GM21367 (cell line): ENCODE results near the gene CUEDC1.
"Not testable (repeated sequence)": the region's sequence is repeated elsewhere in the genome, so short reads cannot be mapped to it uniquely, and the experiment has no call there.

ENCODE experiments used
- ATAC-seq: cut with Tn5 transposase; IDR thresholded peaks from one replicate; pipeline ENCODE4 v1.9.1; 2021; ENCODE audit not compliant: unreplicated experiment

CUEDC1 gene

GRCh38 chr17:57940653-57941329 lies 14.4 kb downstream of the CUEDC1 start:
- ATAC-seq = no peak

- no peak for ATAC-seq
Measured at GRCh38 chr17:57940231-57940630, 15.0 kb downstream of the CUEDC1 start.

GRCh38 chr17:57939797-57940196 lies 15.4 kb downstream of the CUEDC1 start:
- peak; percentile 49 for ATAC-seq

- ATAC-seq = no peak
Measured at GRCh38 chr17:57938061-57938502, 17.1 kb downstream of the CUEDC1 start.

- no peak for ATAC-seq
Measured at GRCh38 chr17:57937492-57937891, 17.7 kb downstream of the CUEDC1 start.

GRCh38 chr17:57935833-57936807 lies 19.1 kb downstream of the CUEDC1 start:
- no peak for ATAC-seq

GRCh38 chr17:57931488-57932137 lies 23.6 kb downstream of the CUEDC1 start:
- ATAC-seq = no peak

GRCh38 chr17:57930239-57930638 lies 25.0 kb downstream of the CUEDC1 start:
- ATAC-seq = no peak

- ATAC-seq = no peak
Measured at GRCh38 chr17:57929386-57929785, 25.8 kb downstream of the CUEDC1 start.

- no peak for ATAC-seq
Measured at GRCh38 chr17:57928928-57929327, 26.3 kb downstream of the CUEDC1 start.

GRCh38 chr17:57927048-57927723 lies 28.0 kb downstream of the CUEDC1 start:
- no peak for ATAC-seq

- ATAC-seq = no peak
Measured at GRCh38 chr17:57926723-57927047, 28.5 kb downstream of the CUEDC1 start.

GRCh38 chr17:57925361-57925990 lies 29.7 kb downstream of the CUEDC1 start:
- no peak for ATAC-seq

GRCh38 chr17:57924677-57925076 lies 30.5 kb downstream of the CUEDC1 start:
- no peak for ATAC-seq

- ATAC-seq = no peak
Measured at GRCh38 chr17:57923182-57923872, 31.9 kb downstream of the CUEDC1 start.

GRCh38 chr17:57922745-57923144 lies 32.5 kb downstream of the CUEDC1 start:
- ATAC-seq = not testable (repeated sequence)

GRCh38 chr17:57920916-57921703 lies 34.1 kb downstream of the CUEDC1 start:
- no peak for ATAC-seq

GRCh38 chr17:57919918-57920317 lies 35.3 kb downstream of the CUEDC1 start:
- no peak for ATAC-seq
